ENCODE results near the gene GPR107.

GRCh38 chr9:130003943-130004552, 49.7 kb upstream of the GPR107 start:
- TF ChIP-seq REST (IDR thresholded peaks at IDR 0.05; ENCODE audit: low read depth) (no peak), TAF1 (IDR thresholded peaks at IDR 0.05; ENCODE audit: low read depth) (no peak), NFIC (IDR thresholded peaks at IDR 0.05) (no peak), RAD21 (IDR thresholded peaks at IDR 0.05; ENCODE audit: low read depth) (no peak), EGR1 (IDR thresholded peaks at IDR 0.05) (no peak), MAX (IDR thresholded peaks at IDR 0.05) (no peak), YY1 (IDR thresholded peaks at IDR 0.05; ENCODE audit: low read depth) (no peak), EP300 (IDR thresholded peaks at IDR 0.05; ENCODE audit: borderline replicate concordance) (no peak), CEBPB (IDR thresholded peaks at IDR 0.05) (no peak), USF1 (IDR thresholded peaks at IDR 0.05) (no peak), CREB1 (IDR thresholded peaks at IDR 0.05; ENCODE audit: low read depth) (no peak), TEAD4 (IDR thresholded peaks at IDR 0.05) (no peak), FOXM1 (IDR thresholded peaks at IDR 0.05; ENCODE audit: borderline replicate concordance, low read depth) (no peak), ZBTB7A (IDR thresholded peaks at IDR 0.05; ENCODE audit: low read depth) (no peak)
